Fibroblast of upper back skin (primary cell): ENCODE data around the gene KRTCAP3.

Experiments
- DNase-seq: peaks from one replicate; pipeline ENCODE4 v3.0.0-alpha.2; 2013

The KRTCAP3 gene

DNA sequence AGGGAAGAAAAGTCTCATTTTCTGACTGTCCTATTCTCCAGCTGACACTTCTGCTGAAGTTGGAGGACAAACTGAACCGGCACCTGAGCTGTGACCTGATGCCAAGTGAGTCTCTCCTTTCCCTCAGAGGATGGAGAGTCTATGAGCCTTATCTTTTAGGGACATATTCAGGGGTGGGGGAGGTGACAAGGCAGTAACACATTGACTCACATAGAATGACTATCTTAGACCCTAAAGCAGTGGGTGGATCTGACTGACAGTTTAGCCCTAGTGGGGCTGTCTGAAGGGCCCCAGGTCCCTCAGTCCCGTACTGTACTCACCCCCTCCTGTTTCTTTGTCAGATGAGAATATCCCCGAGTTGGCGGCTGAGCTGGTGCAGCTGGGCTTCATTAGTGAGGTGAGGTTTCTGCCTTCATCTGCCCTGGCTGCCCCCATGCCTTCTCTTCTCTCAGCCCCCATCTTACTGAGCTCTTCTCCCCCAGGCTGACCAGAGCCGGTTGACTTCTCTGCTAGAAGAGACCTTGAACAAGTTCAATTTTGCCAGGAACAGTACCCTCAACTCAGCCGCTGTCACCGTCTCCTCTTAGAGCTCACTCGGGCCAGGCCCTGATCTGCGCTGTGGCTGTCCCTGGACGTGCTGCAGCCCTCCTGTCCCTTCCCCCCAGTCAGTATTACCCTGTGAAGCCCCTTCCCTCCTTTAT lies 805 bp upstream of the KRTCAP3 start:
- DNase-seq: no peak

DNA sequence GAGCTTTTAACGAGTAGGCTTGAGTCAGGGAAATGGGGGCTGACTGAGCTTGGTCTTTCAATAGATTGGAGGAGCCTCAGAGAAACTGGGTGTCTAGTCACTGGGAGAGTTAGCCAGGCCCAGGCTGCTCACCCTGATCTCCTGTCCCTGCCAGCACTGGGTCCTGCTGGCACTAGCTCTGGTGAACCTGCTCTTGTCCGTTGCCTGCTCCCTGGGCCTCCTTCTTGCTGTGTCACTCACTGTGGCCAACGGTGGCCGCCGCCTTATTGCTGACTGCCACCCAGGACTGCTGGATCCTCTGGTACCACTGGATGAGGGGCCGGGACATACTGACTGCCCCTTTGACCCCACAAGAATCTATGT lies 720 bp downstream of the KRTCAP3 start:
- DNase-seq: no peak

DNA sequence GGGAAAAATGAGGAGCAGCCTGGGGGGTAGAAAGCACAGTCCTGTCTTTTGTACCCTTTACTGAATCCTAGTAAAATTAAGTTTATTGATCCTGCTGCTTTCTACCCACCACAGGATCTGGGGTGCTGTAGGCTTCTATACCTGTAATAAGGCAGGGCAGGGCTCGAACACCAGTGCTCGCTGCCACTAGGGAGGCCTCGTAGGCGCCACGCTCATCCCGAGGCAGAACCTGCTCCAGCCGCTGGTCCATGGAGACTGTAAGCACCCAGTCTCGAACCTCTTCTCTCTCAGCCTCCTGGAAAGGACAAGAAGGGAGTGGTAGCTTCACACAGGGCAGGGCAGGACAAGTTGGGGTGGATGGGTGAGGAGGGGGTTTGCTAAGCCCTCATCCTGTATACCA lies 3.0 kb downstream of the KRTCAP3 start:
- no peak for DNase-seq

DNA sequence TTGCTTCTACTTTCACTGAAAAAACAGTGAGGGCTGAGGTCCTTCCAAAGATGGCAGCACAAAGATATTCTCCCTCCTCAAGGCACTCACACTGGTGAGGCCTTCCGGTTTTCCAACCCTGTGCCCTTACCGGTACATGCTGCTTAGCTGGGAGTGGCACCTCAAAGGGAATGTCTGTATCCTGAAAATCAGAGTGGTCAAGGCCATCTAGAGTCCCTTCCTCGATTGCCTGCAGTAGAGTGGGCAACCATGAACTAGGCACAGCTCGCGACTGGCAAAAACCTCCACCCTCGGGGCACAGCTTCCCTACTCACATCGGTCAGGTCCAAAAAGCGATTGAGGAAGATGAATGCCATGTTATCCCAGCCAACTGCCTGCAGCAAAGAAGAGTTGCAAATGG lies 3.4 kb downstream of the KRTCAP3 start:
- DNase-seq: no peak

DNA sequence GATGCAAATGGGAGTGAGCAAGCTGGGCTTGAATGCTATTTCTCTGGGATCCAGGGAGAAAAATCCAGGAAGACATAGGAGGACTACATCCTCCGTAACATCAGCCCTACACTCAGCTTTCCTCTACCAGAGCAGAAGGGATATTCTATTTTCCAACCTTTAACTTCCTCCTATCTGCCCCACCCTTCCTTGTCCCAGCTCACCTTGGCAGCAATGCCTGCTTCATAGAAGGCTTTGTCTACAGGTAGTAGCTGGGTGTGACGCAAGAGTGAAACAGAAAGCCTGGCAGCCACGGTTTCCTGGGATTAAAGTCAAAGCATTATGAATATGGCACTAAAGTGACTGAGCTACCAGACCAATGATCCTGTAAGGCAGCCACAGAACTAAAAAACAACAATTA lies 3.9 kb downstream of the KRTCAP3 start:
- DNase-seq: no peak

DNA sequence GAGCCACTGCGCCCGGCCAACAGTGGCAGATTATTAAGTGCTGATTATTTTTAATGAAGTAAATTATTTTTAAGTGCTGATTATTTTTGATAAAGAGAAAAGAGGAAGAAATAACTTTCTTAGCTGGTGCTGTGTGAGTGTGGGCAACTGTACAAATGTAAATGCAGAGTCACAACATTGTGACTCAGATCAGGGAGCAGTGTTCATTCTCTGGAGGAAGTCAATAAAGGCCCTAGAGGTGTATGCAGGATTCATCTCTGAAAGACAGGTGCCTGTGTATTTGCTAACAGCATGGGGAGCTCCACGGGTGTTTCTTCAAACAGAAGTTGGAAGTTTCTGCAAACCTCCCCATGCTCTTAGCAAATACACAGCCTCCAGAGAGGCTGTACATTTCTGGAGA lies 6.2 kb downstream of the KRTCAP3 start:
- no peak for DNase-seq

DNA sequence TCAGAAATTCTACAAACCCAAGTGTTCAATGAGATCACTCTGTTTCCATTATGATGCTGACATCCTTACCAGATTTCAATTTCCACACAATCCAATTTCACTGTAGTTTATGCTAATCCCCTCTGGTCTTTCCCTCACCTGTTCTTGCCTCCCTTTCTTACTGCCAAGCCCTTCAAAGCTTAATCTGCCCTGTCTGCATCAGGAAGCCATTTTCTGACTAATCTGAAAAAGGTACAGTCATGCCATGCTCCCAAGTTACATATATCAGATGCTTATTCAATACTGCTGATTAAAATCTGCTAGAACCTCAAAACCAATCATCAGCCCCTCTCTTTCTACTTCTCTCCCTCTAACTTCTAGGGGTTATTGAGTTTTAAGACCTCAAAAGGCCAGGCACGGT lies 8.9 kb downstream of the KRTCAP3 start:
- DNase-seq: no peak

DNA sequence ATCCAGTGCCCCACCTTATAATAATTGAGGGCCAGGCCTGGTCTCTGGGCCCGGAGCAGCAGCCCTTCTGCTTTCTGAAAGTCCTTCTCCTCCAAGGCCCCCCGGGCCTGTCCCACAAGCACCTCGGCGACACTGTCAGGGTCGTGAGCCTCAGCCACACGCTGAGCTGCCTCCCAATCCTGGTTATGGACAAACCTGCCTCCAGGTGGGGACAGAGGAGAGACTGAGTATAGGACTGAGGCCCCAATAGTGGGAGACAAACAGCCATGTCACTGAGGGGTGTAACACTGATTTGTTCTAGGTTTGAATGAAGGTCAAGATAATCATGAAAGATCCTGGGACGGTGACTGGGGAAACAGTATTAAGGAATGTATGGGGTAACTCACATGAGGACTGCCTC lies 11.8 kb downstream of the KRTCAP3 start:
- DNase-seq: no peak

DNA sequence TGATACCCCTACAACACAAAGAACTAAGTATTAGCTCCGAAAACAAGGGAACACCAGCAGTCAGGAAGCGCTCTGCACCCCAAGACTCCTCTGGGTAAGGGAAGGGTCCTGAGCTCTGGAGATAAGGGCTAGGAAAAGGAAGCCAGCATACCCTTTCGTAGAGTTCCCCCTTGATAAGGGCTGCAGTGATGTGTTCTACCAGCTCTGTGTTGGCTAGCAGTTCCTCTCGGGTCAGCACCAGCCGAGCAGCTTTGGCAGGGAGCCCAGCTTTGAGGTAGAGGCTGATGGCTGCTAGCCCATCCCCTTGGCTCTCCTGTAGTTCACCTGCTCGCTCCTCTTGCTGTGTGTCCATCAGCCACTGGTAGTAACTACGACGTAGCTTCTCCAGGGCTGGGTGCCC lies 18.9 kb downstream of the KRTCAP3 start:
- no peak for DNase-seq

DNA sequence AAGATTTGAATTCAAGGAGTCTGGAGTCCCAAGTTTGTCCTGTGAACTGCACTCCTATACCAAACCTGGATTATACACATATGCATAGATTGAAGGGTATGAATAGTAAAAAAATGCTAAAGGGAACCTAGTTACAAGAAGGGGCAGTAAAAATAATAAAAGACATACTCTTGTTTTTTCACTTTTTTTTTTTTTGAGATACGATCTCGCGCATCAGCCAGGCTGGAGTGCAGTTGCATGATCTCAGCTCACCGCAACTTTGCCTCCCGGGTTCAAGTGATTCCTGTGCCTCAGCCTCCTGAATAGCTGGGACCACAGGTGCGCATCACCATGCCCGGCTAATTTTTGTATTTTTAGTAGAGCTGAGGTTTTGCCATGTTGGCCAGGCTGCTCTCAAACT lies 22.3 kb downstream of the KRTCAP3 start:
- no peak for DNase-seq

DNA sequence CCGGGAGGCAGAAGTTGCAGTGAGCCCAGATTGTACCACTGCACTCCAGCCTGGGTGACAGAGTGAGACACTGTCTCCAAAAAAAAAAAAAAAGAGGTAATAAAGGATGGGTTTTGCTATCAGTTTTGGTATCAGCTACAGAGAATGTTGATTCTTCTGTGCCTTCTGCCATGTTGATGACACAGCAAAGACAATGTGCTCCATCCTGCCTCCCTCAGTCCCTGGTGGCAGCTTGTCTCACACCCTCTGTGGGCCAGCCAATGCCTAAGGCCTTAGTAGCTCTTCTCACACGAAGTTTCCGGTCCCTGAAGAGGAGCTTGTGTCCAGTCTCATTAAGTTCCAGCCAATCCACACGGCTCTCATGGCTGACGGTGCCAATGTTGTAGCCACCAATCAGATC lies 29.8 kb downstream of the KRTCAP3 start:
- DNase-seq: no peak

DNA sequence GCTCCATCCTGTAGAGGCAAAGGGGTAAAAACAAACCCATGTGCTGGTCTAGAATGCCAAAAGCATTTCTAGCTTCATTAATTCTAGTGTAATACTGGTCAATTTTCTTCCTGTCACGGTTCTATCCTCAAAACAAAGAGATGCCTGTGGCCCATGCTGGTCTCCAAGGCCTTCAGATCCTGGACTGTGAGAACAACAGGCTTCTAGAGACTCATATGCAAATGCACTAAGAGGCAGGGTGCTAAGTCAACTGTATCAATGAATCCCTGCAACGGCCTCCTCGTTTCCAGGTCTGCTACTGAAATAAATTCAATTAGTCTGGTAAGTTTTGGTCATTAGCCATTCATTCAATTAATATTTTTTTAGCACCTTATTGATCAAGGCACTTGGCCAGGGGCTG lies 43.3 kb downstream of the KRTCAP3 start:
- DNase-seq: no peak

DNA sequence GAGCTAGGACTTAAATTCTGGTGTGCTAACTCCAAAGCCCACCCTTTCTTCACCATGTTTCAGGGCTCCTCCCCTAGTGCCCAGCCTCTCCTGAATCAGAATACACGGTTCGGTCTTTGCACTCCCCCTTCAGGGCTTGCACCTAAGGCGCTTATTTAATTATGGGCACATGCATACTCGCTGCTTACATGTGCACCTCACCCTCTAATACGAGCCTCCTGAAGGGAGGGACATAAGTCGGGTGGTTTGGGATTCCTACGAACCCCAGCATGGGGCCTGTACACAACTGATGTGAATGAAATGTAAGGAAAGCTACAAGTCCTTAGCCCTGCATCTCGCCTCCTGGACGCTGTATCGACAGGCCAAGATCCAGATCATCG lies 46.9 kb downstream of the KRTCAP3 start:
- peak; percentile 14 for DNase-seq

DNA sequence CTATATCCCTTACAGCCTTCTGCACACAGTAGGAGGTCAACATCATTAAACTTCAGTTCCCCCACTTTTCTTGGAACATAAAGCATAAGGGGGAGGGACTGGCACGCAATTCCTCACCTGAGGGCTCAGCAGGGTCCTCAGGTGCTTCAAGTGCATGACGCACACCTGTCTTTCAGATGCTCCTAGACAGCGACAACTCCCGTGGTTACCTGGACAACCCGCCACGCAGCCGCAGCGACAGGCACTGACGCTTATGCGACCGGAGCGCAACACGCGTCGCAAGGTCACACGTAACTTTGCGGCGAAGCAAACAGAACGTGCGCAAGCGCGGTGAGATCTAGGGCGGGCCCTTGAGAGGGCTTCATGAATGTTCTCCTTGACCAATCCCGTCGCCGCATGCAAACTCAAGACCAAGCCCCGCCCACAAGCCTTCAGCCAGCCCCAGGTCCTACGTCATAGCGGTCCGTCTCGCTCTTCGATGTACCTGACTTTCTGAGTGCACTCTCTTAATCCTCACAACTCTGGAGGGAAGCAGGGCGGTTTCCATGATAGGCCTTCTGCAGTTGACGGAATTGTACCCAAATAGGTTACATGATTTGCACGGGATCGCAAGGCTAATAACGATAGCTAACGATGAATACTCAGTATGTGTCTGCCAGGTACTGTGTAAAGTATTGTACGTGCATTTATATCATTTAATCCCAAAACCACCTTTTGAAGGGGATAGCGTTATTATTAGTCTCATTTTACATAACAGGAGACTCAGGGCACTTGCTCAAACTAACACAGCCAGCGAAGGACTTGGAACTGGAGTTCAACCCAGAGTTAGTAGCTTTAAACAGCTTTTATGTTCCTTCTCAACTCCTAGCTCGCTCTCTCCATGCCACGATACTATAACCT lies 47.6 kb downstream of the KRTCAP3 start, which contains the start of gene IFT172:
Gene IFT172 (minus strand): TSS at position 246 of the 900 bp plus-strand sequence. CDS start 90 bp downstream, at position 156.
- DNase-seq: peak; percentile 97

DNA sequence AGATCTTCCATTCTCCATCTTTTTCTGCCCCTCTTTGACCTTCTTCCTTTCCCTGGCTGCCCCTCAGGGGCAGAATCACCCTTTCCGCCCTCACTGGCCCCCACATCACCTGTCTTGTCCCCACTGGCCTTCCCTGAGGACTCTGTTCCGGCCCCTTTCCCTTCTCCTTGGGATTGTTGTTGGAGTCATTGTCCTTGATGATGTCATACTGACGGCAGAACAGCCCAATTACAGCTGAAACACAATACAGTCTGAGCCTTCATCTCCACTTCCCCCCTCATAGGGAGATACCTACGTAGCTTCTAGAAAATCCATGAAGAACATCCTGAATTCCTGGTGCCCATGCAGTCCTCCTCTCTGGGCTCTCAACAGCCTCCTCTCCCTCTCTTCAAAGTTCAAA lies 50.4 kb downstream of the KRTCAP3 start:
- DNase-seq: no peak

DNA sequence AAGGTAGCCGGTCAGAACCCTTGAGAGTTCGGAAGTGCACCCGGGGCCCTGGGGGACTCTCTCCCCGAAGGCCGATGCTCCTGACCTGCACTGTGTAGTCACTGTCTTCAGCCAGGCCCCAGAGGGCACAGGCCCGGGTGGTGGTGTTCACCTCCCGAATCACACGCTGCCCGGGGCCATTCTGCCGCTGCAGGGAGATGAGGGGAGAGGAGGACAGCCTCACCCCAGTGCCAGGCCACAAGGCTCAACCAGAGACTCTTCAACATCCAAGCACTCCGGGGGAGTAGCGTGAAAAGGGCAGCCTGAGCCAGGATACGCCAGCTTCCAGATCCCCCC lies 51.7 kb downstream of the KRTCAP3 start:
- no peak for DNase-seq
